ENCODE results near the gene ECM1. TPM values are rescaled to one million over a fixed set of nuclear protein-coding genes. Genes with fewer than 3 reads are reported as not detected.

Gene ECM1
- 10 to 100 TPM in 2 of 4 donors, 1 to 10 TPM in 2; 1.5 to 38.5 (median 9.5) TPM for total RNA-seq

GRCh38 chr1:150507912-150508864 is at the start of gene ECM1:
Gene ECM1 (plus strand): TSS chr1:150508109. CDS start chr1:150508210, 101 bp downstream.
- H3K4me1 ChIP-seq: no peaks in the 10 kb centered on the region
- TF ChIP-seq CTCF (IDR thresholded peaks at IDR 0.05) (no peak), POLR2A (IDR thresholded peaks at IDR 0.05) (peak in 1 of 2 donors; percentile 23)
- H3K36me3 ChIP-seq: no peaks in the 10 kb centered on the region
- no peak within 1 kb of the TSS for H3K4me3 ChIP-seq
- H3K27me3 ChIP-seq: no peaks in the 10 kb centered on the region
- H3K9me3 ChIP-seq: no peaks in the 10 kb centered on the region
- intact Hi-C loops (cut with DNase I; ENCODE audit: low total_unique reads): no loop called here
- peak within 1 kb of the TSS; percentile 73 to 78 for H3K27ac ChIP-seq
- peak; percentile 61 to 68 for DNase-seq

- Histone ChIP-seq H3K27ac (no peak overlapping the region), H3K27me3 (no peaks in the 10 kb centered on the region), H3K4me1 (no peaks in the 10 kb centered on the region), H3K4me3 (no peak overlapping the region), H3K36me3 (no peaks in the 10 kb centered on the region), H3K9me3 (no peaks in the 10 kb centered on the region)
- peak; percentile 34 to 60 for DNase-seq
- peak; percentile 72 to 82 (median 76) for TF ChIP-seq CTCF (IDR thresholded peaks at IDR 0.05)
- no peak for TF ChIP-seq POLR2A (IDR thresholded peaks at IDR 0.05)
- intact Hi-C loops (cut with DNase I; ENCODE audit: low total_unique reads): loop anchor here (10.0 kb wide), 1 partner anchor 70 kb away; no protein-coding TSS in a partner anchor
These were observed 43.5 kb upstream of the ECM1 start for GRCh38 chr1:150464422-150464826.

- Histone ChIP-seq H3K4me3 (no peak overlapping the region), H3K36me3 (no peaks in the 10 kb centered on the region), H3K27me3 (no peaks in the 10 kb centered on the region), H3K27ac (no peak overlapping the region), H3K4me1 (no peaks in the 10 kb centered on the region), H3K9me3 (no peaks in the 10 kb centered on the region)
- DNase-seq: no peak
- intact Hi-C loops (cut with DNase I; ENCODE audit: low total_unique reads): loop anchor here (10.0 kb wide), 1 partner anchor 68 kb away; no protein-coding TSS in a partner anchor
- no peak for TF ChIP-seq CTCF (IDR thresholded peaks at IDR 0.05)
- TF ChIP-seq POLR2A (IDR thresholded peaks at IDR 0.05): no peak
These were observed 40.9 kb upstream of the ECM1 start for GRCh38 chr1:150466964-150467363.

- Histone ChIP-seq H3K4me1 (no peaks in the 10 kb centered on the region), H3K4me3 (no peak overlapping the region), H3K36me3 (no peaks in the 10 kb centered on the region), H3K27me3 (no peaks in the 10 kb centered on the region), H3K9me3 (no peaks in the 10 kb centered on the region), H3K27ac (no peak overlapping the region)
- DNase-seq: no peak
- intact Hi-C loops (cut with DNase I; ENCODE audit: low total_unique reads): loop anchor here (10.0 kb wide), 1 partner anchor 66 kb away; no protein-coding TSS in a partner anchor
- no peak for TF ChIP-seq CTCF (IDR thresholded peaks at IDR 0.05)
- no peak for TF ChIP-seq POLR2A (IDR thresholded peaks at IDR 0.05)
These were observed 38.6 kb upstream of the ECM1 start for GRCh38 chr1:150469291-150469690.

GRCh38 chr1:150472601-150473200 is 35.2 kb upstream of the ECM1 start:
- DNase-seq: peak in 1 of 2 donors; percentile 18
- Histone ChIP-seq H3K9me3 (no peaks in the 10 kb centered on the region), H3K36me3 (no peaks in the 10 kb centered on the region), H3K27me3 (no peaks in the 10 kb centered on the region), H3K4me1 (no peaks in the 10 kb centered on the region), H3K4me3 (no peak overlapping the region), H3K27ac (peak overlapping the region; percentile 16 to 42)
- intact Hi-C loops (cut with DNase I; ENCODE audit: low total_unique reads): no loop called here
- TF ChIP-seq POLR2A (IDR thresholded peaks at IDR 0.05): no peak
- TF ChIP-seq CTCF (IDR thresholded peaks at IDR 0.05): no peak

Measured in uterus (tissue), 4 donors.